ENCODE data around the gene NEO1.
"Not testable (repeated sequence)": the region's sequence is repeated elsewhere in the genome, so short reads cannot be mapped to it uniquely, and the experiment has no call there.

The NEO1 gene

DNA sequence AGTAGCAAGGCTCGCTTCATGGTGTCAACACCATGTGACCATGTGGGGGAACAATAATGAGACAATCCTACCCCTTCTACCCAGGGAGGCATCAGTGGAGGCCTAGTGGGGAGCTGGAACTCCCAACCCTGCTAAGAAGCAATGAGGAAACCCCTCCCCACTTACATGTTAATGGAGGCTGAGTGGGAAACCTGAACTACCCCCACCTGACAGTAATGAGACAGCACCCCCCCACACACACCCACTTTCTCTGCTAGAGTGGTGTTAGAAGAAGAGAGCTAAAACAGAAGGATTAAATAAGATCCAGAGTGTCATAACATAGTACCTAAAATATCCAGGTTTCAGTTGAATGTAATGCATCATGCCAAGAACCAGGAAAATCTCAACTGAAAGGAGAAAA, 78.6 kb downstream of the NEO1 start:
- Histone ChIP-seq H3K27ac (no peak overlapping the region), H3K4me3 (no peak overlapping the region)

DNA sequence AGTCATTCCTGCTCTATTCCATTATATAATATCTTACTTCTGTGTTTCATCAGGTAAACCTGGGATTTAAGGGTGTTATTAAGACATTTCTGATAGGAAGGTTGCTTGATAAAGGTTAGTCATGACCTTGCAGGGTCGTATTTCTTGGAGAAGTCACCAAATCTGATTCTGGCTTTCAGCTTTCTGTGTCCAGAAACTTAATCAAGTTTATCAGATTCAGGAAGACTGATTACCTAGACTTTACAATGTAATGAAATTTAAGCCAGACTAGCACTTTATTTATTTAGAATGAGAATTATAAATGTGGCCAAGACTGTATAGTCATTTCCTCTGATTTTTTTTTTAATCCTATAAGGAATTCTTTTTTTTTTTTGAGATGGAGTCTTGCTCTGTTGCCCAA, 81.9 kb downstream of the NEO1 start:
- no peak overlapping the region for H3K4me3 ChIP-seq
- no peak overlapping the region for H3K27ac ChIP-seq

DNA sequence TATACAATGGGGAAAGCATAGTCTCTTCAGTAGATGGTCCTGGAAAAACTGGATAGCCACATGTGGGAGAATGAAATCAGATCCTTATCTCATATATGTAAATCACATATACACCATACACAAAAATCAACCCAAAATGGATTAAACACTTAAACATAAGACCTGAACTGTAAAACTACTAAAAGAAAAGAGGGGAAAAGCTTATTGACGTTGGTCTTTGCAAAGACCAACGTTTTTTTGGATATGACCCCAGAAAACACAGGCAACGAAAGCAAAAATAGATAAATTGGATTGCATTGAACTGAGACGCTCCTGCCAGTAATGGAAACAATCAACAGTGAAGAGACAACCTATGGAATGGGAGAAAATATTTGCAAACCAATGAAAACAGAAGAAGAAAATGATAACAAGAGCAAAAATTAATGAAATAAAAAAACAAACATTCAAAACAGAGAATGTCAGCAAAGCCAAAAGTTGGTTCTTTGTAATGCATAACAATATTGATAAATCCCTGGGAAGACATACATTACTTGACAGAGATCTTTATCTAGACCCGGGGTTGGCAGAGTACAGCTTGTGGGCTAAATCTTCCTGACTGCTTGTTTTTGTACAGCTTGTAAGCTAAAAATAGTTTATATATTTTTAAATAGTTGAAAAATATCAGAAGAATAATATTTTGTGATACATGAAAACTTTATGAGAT, 86.9 kb downstream of the NEO1 start:
- no peak overlapping the region for H3K4me3 ChIP-seq

DNA sequence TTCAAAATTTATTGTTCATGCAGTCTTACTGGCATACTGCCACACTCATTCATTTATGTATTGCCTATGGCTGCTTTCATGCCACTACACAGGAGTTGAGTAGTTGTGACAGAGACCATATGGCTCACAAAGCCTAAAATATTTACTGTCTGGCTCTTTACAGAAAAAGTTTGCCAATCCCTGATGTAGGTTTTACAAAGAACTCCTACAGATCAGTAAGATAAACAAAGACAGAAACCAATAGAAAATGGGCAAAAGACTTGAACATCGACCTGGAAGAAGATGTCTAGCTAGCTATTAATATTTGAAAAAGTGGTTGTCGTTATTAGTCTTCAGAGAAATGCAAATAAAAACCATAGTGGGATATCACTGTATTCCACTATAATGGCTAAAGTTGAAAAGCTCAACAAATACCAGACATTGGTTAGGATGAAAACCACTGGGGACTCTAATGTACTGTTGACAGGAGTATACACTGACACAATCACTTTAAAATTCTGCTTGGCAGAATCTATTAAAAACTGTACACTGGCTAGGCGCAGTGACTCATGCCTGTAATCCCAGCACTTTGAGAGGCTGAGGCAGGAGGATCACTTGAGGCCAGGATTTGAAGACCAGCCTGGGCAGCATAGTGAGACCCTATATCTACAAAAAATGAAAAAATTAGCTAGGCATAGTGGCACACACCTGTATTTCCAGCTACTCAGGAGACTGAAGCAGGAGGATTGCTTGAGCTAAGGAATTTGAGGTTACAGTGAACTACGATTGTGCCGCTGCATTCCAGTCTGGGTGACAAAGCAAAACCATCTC, 87.7 kb downstream of the NEO1 start:
- Histone ChIP-seq H3K4me3 (no peak overlapping the region), H3K27ac (no peak overlapping the region)

More for the DNA sequence above, 86.9 kb downstream of the NEO1 start:
- no peak overlapping the region for H3K27ac ChIP-seq

DNA sequence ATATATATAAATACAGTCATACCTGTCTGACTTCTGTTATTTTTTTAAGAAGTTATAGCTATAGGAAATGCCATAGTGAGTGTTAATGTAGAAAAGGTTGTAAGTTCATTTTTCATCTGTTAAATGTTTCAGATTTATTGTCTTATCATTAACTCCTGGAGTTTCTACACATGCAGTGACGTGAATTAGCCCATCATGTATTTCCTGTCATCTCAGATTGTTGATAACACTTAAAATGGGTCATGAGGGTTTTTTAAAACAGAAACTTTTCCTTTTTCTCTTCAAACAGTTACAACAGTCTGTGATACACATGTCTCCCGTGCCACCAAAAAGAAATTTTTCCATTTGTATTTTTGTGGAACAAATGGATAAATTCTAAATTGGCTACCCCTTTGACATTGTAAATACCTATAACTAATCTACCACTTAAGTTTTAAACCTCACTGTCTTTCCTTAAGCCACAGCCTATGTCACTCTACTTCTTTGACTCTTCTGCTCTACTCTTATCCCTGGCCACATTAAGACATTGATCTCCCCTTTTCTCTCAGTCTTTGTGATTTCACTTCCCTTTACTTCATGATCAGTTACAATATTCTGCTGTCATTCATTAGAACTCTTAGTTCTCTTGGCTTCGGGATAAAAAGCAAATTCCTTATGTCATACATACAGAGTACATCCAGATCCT, 89.1 kb downstream of the NEO1 start:
- H3K27ac ChIP-seq, result no peak overlapping the region
- no peak overlapping the region for H3K4me3 ChIP-seq

DNA sequence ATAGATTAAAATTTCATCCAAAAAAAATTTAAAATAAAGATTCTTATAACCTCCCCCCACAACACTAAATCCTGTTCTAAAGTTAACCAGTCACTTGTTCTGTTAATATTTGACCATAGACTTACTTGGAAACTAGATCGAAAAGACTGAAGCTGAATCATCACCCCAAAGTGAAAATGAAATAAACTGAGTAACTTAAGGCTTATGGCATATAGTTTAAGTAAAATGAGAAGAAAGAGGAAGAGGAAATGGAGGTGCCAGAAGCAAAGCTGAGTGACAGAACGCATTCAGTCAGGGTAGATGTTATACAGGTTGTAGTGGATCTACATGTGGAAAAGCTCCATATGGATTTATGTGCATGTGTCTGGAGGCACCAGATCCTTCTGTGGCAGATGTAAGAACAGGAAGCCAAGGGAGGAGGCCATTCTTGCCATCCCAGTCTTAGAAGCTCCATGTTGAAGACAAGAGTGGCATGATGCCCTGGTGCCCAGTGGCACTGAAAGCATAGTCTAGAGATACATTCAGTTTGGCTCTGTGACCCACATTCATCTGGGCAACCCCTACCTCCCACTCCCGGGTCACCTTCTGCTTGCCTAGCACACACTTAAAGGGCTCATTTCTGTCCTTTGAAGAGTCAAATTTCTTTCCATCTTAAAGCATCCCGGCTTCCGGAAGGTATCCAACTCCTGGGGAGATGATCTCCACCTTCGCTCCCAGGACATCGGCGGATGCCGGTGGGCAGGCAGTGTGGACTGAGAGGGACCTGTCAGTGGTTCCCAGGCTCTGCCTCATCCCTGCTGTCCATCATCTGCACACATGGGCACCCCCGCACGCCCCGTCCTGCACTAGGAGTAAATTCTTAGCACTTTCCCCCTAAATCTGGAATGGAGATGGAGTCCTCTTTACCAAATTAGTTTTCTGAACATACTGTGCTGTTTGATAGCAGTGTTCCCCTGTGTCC, 90.8 kb downstream of the NEO1 start:
- Histone ChIP-seq H3K4me3 (no peak overlapping the region), H3K27ac (no peak overlapping the region)

DNA sequence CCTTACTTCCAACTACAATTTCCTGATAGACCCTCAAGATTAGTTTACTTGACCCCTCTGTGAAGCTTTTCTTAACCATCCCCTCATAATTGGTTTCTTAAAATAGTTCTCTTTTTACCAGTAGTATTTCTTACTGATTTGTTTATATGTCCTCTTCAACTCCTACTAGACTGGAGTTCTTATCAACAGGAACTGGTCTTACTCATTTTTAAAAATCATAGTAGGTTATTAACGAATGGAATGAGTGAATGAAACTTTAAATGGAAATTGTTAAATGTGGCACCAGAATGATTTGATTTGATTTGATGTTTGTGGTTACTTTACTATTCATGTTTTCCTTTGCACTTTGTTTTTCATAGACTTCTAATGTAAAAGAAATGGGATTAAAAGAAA, 91.5 kb downstream of the NEO1 start:
- Histone ChIP-seq H3K27ac (no peak overlapping the region), H3K4me3 (no peak overlapping the region)

DNA sequence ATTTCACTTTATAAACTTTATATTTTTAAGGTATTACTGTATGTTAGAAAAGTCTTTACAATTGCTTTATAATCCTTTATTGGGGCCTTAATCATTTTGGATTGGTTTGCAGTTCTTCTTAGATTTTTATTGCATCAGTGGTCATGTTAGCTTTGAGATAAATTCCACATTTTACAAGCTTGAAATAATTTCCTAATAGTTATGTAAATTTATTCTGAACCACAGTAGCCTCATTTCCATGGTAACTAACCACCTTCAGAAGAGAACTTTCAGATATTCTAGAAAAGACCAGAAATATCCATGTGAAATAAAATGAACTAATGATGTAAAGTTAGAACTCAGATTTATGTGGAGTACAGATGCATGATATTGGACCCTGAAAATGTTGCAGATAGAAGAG, 94.2 kb downstream of the NEO1 start:
- Histone ChIP-seq H3K4me3 (no peak overlapping the region), H3K27ac (no peak overlapping the region)

DNA sequence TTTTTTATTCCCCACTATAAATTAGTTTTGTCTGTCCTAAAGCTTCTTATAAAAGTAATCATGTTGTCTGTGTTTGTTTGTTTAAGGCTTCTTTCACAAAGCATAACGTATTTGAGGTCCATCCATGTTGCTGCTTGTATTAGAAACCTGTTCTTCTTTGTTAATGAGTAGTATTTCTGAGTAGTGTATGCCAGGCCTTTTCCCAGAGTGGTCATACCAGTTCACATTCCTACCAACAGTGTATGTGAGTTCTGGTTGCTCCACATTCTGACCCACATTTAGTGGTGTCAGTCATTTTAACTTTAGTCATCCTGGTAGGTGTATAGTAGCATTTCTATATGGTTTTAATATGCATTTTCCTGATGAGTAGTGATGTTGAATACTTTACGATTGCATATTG, 98.6 kb downstream of the NEO1 start:
- H3K27ac ChIP-seq, result no peak overlapping the region

DNA sequence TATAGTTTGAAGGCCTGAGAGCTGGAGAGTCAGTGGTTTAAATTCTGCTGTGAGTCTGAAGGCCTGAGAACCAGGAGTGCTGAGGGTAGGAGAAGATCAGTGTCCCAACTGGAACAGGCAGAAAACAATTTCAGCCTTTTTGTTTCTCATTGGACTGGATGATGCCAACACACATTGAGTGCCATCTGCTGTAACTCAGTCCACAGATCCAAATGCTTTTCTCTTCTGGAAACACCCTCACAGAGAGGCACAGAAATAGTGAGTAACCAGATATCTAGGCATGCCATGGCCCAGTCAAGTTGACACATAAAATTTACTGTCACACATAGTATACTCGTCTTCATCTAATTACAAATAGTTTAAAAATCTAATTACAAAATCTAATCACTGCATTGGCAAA, 100.8 kb downstream of the NEO1 start:
- no peak overlapping the region for H3K27ac ChIP-seq
- H3K4me3 ChIP-seq, result no peak overlapping the region

More for the DNA sequence above, 98.6 kb downstream of the NEO1 start:
- no peak overlapping the region for H3K4me3 ChIP-seq

DNA sequence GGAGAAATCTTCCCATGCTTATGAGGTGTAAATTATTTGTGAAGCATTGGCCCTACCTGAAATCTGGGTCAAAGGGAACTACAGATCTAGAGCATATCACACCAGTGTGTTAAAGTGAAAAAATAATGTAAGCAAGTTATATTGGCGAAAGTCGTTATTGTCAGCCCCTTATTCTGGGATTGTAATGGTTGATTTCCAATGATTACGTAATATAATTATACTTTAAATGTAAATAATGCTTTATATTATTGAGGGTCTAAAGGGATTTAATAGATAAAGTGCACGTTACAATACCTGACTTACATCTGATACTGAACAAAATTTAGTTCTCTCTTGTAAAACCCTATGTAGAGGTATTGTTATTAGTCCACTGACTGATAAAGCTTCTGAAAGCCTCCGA, 101.2 kb downstream of the NEO1 start:
- no peak overlapping the region for H3K27ac ChIP-seq
- no peak overlapping the region for H3K4me3 ChIP-seq

DNA sequence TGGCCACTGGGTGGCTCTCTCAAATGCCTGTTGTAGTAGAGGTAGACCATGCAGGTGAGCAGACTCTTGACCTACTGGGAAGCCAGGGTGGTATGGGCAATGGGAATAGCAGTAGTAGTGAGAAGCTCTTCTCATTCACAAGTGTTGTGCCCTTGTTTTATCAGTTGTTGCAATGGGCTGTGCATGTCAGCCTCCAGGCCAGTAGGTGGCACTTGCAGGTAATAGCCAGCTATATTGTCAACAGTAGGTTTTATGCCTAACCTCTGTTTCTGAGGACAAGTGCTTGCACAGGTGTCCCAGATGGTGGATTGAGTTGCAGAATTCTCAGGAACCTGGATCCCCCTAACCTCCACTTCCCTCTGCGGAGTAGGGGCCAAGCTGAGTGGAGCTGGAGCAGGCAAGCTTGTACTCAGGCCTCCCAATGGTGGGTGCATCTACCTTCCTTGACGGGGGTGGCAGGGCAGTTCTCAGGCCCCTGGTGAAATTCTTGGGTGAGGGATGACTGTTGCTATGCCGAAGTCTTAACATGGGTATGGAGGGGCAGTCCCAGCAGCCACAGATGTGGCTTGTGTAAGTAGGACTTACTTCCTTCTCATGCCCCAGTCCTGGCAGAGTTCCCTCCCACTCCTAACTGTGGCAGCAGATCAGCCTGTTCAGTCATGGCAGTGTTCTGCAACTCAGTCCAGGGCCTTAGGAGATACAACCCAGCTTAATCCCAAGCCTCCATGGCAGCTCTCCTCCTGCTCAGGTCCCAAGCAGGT, 104.3 kb downstream of the NEO1 start:
- no peak overlapping the region for H3K4me3 ChIP-seq
- H3K27ac ChIP-seq, result no peak overlapping the region

DNA sequence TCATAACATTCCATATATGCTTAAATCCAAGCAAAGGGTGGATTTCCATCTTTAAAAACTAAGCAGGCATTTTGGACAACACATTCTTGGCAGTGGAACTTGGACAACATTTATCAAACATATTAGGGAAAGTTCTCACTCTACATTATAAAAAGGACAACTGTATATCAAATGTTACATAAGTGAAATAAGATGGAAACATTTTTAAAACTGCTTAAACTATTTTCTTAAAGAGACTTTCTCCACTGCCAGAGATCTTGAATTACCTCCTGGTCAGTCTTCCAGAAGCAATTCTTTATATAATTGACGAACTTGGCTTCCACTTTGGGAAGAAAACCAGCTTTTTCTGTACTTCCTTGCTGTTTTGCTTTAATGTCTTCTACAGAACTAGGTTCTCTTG, 109.3 kb downstream of the NEO1 start:
- H3K27ac ChIP-seq, result peak overlapping the region in 1 of 21 experiments; percentile 13

DNA sequence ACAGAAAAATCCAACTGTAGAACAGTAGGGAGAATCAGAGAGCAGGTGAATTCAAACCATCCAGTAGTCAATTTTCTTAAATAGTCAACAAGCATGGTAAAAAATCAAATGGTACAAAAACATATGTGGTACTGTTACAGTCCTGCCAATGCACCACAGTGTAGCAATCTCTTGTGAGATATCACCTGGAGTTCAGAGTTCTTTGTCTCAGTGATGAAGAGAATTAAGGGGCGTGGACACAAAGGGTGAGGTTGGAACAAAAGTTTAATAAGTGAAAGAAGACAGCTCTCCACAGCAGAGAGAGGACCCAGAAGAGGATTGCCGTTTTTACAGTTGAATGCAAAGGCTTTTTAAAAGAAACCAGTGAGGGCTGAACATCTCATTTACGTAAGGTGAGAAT, 113.2 kb downstream of the NEO1 start:
- Histone ChIP-seq H3K4me3 (no peak overlapping the region), H3K27ac (no peak overlapping the region)

More for the DNA sequence above, 109.3 kb downstream of the NEO1 start:
- H3K4me3 ChIP-seq, result no peak overlapping the region

DNA sequence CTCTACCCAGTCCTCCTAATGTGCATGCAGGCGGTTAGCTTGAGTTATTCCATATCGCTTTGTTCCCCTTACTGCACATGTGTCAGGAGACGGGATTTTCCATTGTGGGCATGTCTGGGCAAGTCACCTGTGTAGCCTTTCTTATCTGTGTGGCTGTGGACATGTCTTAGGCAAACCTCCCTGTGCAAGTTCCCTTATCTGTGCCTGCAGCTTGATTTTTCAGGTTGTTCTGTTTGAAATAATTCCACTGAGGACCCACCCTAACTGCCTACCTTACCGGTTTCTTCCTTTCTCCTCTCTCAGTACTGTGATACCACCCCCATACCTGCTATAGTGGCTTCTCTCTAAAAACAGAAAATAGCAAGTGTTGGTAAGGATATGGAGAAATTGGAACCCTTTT, 113.6 kb downstream of the NEO1 start:
- H3K27ac ChIP-seq, result no peak overlapping the region
- no peak overlapping the region for H3K4me3 ChIP-seq

DNA sequence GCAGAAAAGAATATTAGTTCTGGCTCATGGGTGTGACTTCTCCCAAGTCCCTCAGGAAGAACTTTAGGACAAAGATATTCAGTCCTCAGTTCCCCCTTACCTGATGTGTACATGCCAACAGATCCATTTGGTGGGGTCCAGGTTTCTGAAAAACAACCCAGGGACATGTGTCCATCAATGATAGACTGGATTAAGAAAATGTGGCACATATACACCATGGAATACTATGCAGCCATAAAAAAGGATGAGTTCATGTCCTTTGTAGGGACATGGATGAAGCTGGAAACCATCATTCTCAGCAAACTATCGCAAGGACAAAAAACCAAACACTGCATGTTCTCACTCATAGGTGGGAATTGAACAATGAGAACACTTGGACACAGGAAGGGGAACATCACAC, 114.4 kb downstream of the NEO1 start:
- not testable (repeated sequence) for H3K4me3 ChIP-seq, H3K27ac ChIP-seq

DNA sequence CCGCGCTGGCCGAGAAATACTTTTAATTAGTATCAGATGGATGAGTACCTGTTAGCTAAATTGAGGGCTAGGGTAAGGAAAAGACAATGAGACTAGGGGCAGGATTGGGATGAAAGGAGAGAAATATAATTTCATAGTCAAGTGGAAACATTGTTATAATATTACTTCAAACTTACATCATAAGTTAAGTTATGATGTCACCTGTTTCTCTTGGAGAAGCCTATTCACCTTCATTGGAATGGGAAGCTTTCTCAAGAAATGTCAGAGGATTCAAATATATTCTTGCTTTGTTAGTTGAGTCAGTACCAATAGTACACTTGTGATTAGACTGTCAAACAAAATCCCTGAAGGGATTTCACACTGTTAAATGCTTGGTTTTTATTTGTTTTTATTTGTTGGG, 116.2 kb downstream of the NEO1 start:
- no peak overlapping the region for H3K4me3 ChIP-seq
- no peak overlapping the region for H3K27ac ChIP-seq

DNA sequence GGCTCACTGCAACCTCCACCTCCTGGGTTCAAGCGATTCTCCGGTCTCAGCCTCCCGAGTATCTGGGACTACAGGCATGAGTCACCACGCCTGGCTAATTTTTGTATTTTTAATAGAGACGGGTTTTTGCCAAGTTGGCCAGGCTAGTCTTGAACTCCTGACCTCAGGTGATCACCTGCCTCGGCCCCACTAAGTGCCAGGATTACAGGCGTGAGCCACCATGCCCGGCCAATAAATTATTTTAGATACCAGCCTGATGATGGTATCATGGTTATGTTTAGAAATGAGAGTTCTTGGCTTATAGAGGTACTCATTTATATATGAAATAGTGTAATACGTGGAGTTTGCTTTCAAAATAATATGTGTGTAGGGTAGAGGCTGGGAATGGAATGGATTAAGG, 119.4 kb downstream of the NEO1 start:
- Histone ChIP-seq H3K27ac (no peak overlapping the region), H3K4me3 (no peak overlapping the region)

DNA sequence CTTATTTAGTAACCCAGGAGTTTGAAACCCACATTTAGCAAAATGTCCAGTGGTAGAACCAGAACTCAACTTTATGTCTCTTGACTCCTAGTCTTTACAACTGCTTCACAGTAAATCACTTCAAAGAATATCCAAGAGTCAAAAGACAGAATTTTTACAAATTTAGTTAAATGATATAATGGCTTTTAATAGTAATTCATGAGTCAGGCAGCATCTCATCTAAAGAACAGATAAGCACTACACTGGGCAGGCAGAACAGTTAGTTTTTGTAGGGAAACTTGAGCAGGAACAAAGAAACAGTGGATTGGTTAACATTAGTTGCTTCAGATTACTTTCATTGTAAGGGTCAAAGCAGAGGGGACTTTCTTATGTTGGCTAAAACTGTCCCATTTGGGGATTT, 120.2 kb downstream of the NEO1 start:
- Histone ChIP-seq H3K27ac (no peak overlapping the region), H3K4me3 (no peak overlapping the region)

Data from skin epidermis (tissue), 12 donors.